Right lobe of liver (tissue), 4 donors: ENCODE results near the gene COLEC12.

Experiments used
- CTCF ChIP-seq, 4 donors: fragments of 200-600 bp in 3 of 4; fragments of 450-650 bp in 1 of 4; IDR thresholded peaks; one replicate each; pipeline versions ENCODE4 v1.5.1 to v1.8.0; 2016 to 2022; ENCODE audit warnings: antibody characterized with exemption in 4 of 4, mild to moderate bottlenecking in 2 of 4
- POLR2A ChIP-seq: fragments of 450-650 bp; IDR thresholded peaks from one replicate; pipeline ENCODE4 v1.6.1; 2017; ENCODE audit warnings: antibody characterized with exemption, mild to moderate bottlenecking
- donor health status: DM: no; HTN: no; CAD: no.
- donor health status: DM: no; HTN: no; CAD: no.
- donor health status: DM: no; HTN: yes; CAD: no.

GRCh38 chr18:394987-395362 lies 105.5 kb downstream of the COLEC12 start:
- no peak for TF ChIP-seq CTCF (IDR thresholded peaks at IDR 0.05)
- no peak for TF ChIP-seq POLR2A
